ENCODE results near the gene RAP1GAP. TPM values are rescaled to one million over a fixed set of nuclear protein-coding genes. Genes with fewer than 3 reads are reported as not detected.

The RAP1GAP gene
- total and polyA plus RNA-seq, 7 donors, result 0.04 to 0.57 (median 0.21) TPM; not detected in 2

DNA sequence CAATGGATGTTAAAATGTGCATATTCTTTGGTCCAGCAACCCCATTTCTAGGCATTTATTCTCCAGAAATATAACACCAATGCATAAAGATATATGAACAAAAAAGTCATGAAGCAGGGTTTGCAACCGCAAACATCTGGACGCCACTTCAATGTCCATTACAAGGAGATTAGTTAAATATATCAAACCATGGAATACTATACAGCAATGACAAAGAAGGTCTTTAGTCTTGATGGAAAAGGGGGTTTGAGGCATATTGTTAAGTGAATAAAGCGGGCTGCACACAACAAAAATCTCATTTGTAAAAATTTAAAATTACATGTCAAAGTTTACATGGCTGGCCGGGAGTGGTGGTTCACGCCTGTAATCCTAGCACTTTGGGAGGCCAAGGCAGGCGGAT, 31.6 kb downstream of the RAP1GAP start:
- Histone ChIP-seq H3K4me3 (no peak overlapping the region), H3K27ac (no peak overlapping the region), H3K27me3 (ENCODE audit: insufficient read depth in 3 of 3, low read length in 2 of 3) (peaks cover 0 to 13% (median 0%) of the 10 kb centered on the region in 3 donors), H3K4me1 (peaks cover 5% of the 10 kb centered on the region), H3K36me3 (ENCODE audit: insufficient read depth in 1 of 2, low read depth in 1 of 2) (no peaks in the 10 kb centered on the region), H3K9me3 (no peaks in the 10 kb centered on the region)
- intact Hi-C loops (cut with DNase I), result no loop called here
- DNase-seq (no peak), ATAC-seq (no peak)
- TF ChIP-seq, protein P1, sequence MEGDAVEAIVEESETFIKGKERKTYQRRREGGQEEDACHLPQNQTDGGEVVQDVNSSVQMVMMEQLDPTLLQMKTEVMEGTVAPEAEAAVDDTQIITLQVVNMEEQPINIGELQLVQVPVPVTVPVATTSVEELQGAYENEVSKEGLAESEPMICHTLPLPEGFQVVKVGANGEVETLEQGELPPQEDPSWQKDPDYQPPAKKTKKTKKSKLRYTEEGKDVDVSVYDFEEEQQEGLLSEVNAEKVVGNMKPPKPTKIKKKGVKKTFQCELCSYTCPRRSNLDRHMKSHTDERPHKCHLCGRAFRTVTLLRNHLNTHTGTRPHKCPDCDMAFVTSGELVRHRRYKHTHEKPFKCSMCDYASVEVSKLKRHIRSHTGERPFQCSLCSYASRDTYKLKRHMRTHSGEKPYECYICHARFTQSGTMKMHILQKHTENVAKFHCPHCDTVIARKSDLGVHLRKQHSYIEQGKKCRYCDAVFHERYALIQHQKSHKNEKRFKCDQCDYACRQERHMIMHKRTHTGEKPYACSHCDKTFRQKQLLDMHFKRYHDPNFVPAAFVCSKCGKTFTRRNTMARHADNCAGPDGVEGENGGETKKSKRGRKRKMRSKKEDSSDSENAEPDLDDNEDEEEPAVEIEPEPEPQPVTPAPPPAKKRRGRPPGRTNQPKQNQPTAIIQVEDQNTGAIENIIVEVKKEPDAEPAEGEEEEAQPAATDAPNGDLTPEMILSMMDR (IDR thresholded peaks at IDR 0.05), result no peak
- WGBS, 3 donors, result 91 to 96% (median 96%) methylated on average over 6 of the region's 6 CpGs

DNA sequence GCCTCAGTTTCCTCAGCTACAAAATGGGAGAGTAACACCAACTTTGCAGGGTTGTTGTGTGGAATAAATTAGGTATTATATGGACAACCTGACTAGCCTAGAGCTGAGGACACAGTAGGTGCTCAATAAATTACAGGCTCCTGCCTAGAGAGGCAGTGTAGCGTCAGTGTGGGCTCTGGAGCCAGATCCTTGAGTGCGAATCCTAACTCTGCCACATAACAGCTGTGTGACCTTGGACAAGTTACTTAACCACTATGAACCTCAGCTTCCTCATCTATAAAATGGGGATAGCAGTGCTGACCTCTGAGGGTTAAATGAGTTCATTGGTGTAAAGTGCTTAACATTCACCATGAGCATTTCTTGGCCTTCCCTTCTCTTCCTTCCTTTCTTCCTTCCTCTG, 33.1 kb downstream of the RAP1GAP start:
- Histone ChIP-seq H3K27ac (no peak overlapping the region), H3K9me3 (no peaks in the 10 kb centered on the region), H3K27me3 (ENCODE audit: insufficient read depth in 3 of 3, low read length in 2 of 3) (peaks cover 0 to 13% (median 2%) of the 10 kb centered on the region in 3 donors), H3K4me3 (no peak overlapping the region), H3K4me1 (peaks cover 5% of the 10 kb centered on the region), H3K36me3 (ENCODE audit: insufficient read depth in 1 of 2, low read depth in 1 of 2) (no peaks in the 10 kb centered on the region)
- WGBS, 3 donors, result 95 to 98% (median 96%) methylated on average over 2 of the region's 2 CpGs
- TF ChIP-seq, protein P1 (IDR thresholded peaks at IDR 0.05), result no peak
- DNase-seq, result no peak
- intact Hi-C loops (cut with DNase I), result no loop called here
- ATAC-seq, result no peak

DNA sequence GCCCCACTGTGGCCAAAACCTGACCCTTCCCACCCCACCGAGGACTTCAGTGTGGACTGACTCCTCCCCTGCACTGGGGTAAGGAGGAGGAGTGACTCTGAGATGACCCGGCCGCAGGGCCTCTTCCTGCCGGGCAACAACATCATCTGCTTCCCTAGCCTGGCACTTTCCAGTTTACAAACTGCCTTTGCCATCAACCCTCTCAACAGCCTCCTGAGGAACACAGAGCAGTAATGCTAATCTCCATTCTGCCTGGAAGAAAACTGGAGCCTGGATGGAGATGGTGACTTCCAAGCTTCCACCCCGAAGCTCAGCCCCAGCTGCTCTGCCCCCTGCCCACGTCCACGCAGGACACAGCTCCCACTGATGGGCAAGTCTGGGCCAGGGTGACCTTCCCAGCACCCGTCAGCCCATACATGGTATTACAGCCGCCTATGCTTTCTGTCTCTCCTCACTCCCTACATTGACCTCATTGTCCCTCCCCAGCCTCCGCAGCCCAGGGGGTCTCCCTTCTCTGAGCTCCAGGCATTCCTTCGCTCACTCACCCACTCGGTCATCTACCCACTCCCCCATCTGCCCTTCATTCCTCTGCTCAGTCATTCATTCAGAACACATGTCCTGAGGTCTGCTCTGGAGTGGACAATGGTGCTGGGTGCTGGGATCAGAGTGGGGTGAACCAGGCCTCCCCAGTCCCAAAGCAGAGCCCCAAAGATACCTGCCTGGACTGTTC, 34.2 kb downstream of the RAP1GAP start:
- H3K4me3 ChIP-seq, result no peak overlapping the region
- peaks cover 5% of the 10 kb centered on the region for H3K4me1 ChIP-seq
- no peaks in the 10 kb centered on the region for H3K9me3 ChIP-seq
- TF ChIP-seq, protein P1 (IDR thresholded peaks at IDR 0.05), result no peak
- intact Hi-C loops (cut with DNase I), result no loop called here
- H3K27me3 ChIP-seq (ENCODE audit: insufficient read depth in 3 of 3, low read length in 2 of 3), result peaks cover 0 to 21% (median 6%) of the 10 kb centered on the region in 3 donors
- no peaks in the 10 kb centered on the region for H3K36me3 ChIP-seq (ENCODE audit: insufficient read depth in 1 of 2, low read depth in 1 of 2)
- 69 to 80% (median 76%) methylated on average over 12 of the region's 12 CpGs for WGBS, 3 donors
- no peak overlapping the region for H3K27ac ChIP-seq
- DNase-seq (no peak), ATAC-seq (no peak)

DNA sequence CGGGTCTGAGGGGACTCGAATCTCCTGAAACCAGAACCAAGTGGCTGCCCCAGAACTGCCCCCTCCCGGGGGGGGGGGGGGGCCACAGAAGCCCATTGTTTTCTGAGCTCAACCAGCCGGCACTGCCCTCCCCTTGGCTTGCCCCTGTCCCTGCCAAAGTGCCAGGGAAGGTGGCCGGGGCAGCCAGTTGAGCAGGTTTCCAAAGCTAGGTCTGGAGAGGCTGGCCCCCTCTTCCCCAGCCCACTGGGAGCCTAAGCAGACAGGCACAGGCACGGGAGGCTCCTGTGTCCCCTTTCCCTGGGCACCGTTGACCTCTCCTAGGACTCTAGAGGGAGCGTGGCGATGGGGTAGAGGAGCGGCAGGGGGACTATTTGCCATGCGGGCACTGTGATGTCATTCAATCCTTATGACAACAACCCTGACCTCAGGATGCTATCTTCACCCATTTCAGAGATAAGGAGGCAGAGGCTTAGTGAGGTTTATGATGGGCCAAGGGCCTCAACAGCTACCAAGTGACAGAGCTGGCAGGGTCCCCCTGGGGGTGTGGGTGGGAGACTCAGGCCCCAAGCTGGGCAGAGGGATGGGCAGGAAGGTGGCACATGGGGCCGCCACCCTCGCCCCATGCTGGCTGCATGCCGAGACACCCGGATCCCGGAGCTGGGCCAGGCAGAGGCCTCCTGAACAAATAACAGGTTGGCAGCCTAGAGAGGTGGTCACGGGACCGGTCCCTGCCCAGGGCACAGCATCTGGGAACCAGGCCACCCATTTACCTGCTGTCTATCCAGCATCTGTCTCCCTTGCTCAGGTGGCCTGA, 35.0 kb downstream of the RAP1GAP start:
- no peak for DNase-seq
- 76 to 80% (median 78%) methylated on average over 17 to 18 of the region's 18 CpGs for WGBS, 3 donors

More for the DNA sequence above, 35.0 kb downstream of the RAP1GAP start:
- intact Hi-C loops (cut with DNase I), result no loop called here
- Histone ChIP-seq H3K4me1 (peaks cover 5% of the 10 kb centered on the region), H3K27me3 (ENCODE audit: insufficient read depth in 3 of 3, low read length in 2 of 3) (peaks cover 0 to 25% (median 6%) of the 10 kb centered on the region in 3 donors), H3K36me3 (ENCODE audit: insufficient read depth in 1 of 2, low read depth in 1 of 2) (no peaks in the 10 kb centered on the region), H3K4me3 (no peak overlapping the region), H3K9me3 (no peaks in the 10 kb centered on the region), H3K27ac (no peak overlapping the region)
- TF ChIP-seq, protein P1 (IDR thresholded peaks at IDR 0.05), result no peak
- ATAC-seq, result no peak

Data from psoas muscle (tissue), 8 donors.